Thyroid gland (tissue), 4 donors: ENCODE measurements around the gene ADCY1.

Experiments
- POLR2A ChIP-seq, 2 donors: fragments of 450-650 bp; IDR thresholded peaks; one replicate each; pipeline ENCODE4 v1.6.1; 2017; ENCODE audit warnings: antibody characterized with exemption in 2 of 2, mild to moderate bottlenecking in 2 of 2, moderate library complexity in 1 of 2
- TF ChIP-seq, protein P1 (sequence below), 6 experiments: fragments of 200-600 bp in 3 of 6; fragments of 450-650 bp in 3 of 6; sonication (generic) in 3 of 6; IDR thresholded peaks; one replicate each; pipeline ENCODE4 v1.5.1; 2016 to 2019; ENCODE audit warnings: antibody characterized with exemption in 6 of 6, mild to moderate bottlenecking in 2 of 6, inconsistent platforms in 1 of 6, moderate library complexity in 1 of 6

GRCh38 chr7:45717537-45718235 lies 143.5 kb downstream of the ADCY1 start:
- TF ChIP-seq, protein P1, sequence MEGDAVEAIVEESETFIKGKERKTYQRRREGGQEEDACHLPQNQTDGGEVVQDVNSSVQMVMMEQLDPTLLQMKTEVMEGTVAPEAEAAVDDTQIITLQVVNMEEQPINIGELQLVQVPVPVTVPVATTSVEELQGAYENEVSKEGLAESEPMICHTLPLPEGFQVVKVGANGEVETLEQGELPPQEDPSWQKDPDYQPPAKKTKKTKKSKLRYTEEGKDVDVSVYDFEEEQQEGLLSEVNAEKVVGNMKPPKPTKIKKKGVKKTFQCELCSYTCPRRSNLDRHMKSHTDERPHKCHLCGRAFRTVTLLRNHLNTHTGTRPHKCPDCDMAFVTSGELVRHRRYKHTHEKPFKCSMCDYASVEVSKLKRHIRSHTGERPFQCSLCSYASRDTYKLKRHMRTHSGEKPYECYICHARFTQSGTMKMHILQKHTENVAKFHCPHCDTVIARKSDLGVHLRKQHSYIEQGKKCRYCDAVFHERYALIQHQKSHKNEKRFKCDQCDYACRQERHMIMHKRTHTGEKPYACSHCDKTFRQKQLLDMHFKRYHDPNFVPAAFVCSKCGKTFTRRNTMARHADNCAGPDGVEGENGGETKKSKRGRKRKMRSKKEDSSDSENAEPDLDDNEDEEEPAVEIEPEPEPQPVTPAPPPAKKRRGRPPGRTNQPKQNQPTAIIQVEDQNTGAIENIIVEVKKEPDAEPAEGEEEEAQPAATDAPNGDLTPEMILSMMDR (IDR thresholded peaks at IDR 0.05) = no peak
- no peak for TF ChIP-seq POLR2A (IDR thresholded peaks at IDR 0.05)
